GM10266 (cell line): ENCODE results near the gene GBX1.

Experiments
- DNase-seq: peaks from one replicate; pipeline ENCODE4 v3.0.0; 2012; ENCODE audit errors: extremely low spot score
- TF ChIP-seq, protein P1 (sequence below): IDR thresholded peaks from 2 replicates; pipeline ENCODE4 v1.5.1; 2012; ENCODE audit warnings: mild to moderate bottlenecking, low read depth; ENCODE audit not compliant: control insufficient read depth, insufficient read depth; ENCODE audit errors: missing control alignments

GBX1 gene

DNA sequence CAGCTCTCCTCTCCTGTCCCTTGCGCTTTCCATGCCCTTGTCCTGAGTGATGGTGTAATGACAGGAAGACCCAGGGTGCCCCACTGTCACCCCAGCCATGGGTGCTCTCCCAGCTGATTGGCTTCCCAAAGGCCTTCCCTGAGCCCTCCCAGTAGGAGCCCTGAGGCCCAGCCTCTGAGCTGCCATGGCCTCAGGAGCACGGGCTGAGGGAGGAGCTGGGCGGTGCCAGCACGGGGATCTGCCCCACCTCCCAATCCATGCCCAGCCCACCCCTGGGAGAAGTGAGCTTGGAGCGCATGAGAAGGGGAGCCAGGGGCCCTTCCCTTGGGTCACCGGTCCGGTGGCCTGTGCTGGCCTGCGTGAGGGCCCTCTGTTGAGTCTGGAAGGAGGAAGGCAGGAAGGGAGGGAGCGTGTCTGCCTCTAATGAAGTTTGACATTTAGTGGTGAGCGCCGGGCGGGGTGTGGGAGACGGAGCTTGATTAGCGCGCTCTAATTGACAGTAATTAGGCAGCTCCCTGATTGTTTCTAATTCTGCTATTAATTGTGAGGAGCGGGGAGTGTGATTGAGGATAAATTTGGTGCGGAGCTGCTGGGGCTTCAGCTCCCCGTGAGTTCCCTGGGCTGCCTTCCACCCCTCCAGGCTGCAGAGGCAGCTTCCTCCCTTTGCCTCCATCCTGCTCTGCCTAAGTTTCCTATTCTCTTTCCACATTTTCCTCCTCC lies 28.3 kb downstream of the GBX1 start:
- no peak for DNase-seq
- TF ChIP-seq, protein P1, sequence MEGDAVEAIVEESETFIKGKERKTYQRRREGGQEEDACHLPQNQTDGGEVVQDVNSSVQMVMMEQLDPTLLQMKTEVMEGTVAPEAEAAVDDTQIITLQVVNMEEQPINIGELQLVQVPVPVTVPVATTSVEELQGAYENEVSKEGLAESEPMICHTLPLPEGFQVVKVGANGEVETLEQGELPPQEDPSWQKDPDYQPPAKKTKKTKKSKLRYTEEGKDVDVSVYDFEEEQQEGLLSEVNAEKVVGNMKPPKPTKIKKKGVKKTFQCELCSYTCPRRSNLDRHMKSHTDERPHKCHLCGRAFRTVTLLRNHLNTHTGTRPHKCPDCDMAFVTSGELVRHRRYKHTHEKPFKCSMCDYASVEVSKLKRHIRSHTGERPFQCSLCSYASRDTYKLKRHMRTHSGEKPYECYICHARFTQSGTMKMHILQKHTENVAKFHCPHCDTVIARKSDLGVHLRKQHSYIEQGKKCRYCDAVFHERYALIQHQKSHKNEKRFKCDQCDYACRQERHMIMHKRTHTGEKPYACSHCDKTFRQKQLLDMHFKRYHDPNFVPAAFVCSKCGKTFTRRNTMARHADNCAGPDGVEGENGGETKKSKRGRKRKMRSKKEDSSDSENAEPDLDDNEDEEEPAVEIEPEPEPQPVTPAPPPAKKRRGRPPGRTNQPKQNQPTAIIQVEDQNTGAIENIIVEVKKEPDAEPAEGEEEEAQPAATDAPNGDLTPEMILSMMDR: no peak

DNA sequence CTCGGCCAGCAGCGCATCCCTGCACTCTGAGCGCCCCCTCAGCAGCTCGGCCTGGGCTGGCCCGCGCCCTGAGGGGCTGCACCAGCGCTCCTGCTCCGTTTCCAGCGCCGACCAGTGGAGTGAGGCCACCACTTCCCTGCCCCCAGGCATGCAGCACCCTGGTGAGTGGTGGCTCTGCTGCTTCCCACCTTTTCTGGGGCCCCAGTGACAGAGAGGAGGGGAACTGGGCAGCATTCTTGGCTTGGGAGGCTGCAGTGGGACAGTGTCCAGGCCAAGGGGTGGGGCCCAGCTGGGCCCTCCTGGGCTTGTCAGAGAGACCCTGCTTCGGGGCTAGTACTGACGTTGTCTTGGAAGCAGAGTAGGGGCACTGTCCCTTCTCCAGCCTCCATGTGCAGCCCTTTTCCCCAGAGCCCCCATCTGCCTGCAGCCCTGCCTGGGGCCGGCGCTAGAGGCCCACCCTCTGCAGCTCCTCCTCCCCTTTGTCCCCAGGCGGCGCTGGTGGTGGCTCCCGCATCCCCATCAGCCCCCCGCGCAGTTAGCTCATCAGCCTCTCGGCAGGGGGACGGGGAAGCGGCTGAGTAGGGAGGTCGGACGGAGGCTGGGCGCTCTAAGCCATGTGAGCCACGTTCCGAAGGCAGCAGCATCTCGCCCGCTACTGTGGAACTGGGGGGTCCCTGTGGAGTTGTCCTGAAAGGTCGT lies 29.2 kb downstream of the GBX1 start:
- DNase-seq: peak; percentile 32
- TF ChIP-seq, protein P1: no peak

DNA sequence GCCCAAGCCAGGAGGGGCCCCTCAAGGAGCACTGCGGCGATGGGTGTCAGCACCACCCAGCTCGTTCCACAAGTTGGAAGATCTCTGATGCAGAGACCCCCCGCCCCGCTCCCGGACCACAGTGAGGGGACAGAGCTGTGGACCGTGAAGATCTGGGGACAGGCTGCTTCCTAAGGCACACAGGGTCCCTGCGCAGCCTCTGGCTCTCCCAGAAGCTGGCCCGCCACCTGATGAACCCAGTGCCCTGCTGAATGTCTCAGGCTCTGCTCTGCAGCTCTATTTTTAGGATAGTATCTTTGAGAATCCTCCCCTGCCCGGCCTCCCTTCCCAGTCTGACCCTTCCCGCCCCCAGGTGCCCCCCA lies 29.7 kb downstream of the GBX1 start:
- TF ChIP-seq, protein P1: no peak
- DNase-seq: peak; percentile 21

DNA sequence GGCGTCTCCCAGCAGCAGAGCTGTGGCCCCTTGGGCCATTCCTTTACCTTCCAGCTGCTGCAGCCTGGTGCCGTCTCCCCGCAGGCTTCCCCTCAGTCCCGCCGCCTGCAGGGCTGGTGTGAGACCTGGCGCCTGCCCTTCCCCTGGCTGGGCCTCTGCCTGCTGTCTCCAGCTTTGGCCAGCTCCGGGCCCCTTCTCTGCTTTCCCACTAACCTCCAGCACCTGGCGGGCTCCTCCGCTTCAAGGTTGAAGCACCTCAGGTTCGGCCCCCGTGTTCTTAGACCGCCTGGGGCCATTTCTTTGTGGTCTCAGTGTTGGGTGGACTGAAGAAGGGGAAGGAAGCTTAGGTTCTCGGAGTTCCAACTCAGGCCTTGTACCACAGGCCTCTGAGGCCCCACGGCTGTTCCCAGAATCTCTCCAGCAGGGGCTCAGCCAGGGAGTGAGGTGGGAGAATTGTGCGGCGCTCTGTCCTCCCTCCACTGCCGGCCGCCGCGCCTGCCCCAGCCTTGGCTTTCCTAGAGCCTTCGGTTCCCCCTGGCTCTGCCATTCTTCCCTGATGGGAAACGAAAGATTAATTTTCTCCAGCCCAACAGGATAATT lies 30.3 kb downstream of the GBX1 start:
- TF ChIP-seq, protein P1: no peak
- DNase-seq: peak; percentile 28

DNA sequence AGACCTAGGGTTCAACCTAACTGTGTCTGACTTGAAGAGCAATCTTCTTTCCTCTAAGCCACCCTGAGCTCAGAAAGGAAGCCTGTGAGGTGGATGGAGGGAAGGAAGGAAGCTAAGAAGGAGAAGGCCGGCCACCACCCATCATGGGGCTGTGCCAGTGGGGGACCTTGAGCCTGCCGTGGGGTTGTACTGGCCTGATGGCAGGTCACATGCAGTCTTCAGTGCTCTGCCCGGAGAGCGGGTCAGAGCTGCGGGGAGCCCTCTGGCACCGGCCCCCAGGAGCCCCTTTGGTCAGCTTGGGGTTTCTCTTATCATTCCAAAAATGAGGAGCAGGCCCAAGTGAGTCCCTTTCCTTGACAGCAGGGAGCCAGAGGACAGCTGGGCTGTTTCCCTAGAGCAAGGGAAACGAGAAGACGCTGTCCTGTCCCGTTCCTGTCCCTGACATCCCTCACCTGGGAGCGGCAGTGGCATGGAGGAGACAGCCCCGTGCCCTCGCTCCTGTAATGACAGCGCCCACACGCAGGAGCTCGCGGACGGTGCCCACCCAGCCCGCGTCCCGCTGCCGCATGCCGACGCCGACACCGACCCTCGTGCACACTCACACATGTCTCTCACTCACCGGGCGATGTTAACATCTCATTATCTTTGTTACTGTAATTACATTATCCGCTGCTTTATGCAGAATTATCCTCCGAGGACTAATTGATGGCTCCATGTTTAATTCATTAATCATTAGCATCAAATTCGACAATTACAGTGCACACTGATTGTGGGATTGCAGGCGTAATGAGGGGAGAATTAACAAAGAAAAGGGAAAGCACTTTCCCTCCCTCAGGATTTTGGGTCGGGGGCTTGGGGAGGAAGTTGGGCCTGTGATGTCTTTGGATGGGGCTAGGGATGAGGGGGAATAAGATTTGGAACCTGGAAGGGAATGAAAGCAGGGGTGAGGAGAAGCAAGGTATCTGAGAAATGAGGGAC lies 31.3 kb downstream of the GBX1 start:
- TF ChIP-seq, protein P1: no peak
- peak; percentile 37 for DNase-seq

DNA sequence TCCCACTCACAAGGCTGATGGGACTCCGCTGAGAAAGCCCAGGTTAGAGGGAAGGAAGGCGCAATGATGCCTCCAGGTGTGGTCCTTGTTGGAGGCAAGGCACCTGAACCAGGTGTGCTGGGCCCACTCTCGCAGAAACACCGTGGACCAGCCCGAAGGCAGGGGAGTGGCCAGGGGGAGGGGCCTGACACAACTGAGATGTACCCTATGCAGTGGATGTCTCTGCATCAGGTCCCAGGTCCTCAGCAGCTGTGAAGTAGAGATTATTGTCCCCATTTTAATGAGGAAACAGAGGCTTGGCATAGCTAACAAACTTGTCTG lies 32.0 kb downstream of the GBX1 start:
- TF ChIP-seq, protein P1: no peak
- peak; percentile 26 for DNase-seq
